ENCODE data around the gene PTBP2. TPM values are rescaled to one million over a fixed set of nuclear protein-coding genes. Genes with fewer than 3 reads are reported as not detected.

PTBP2 gene
- total and polyA plus RNA-seq, 10 of the 15 experiments (the other 5 are each of a cell fraction or from before 2014, with no cell fraction given), result 5.8 to 17.5 (median 11.1) TPM

GRCh38 chr1:96782856-96783255 lies 61.3 kb downstream of the PTBP2 start:
- CTCF ChIA-PET, result interaction anchor here (1.1 kb wide), 1 partner anchor 33 kb away, joined by 3 read pairs; no protein-coding TSS in a partner anchor
- H3K36me3 ChIP-seq (ENCODE audit: control insufficient read depth in 2 of 2, insufficient read depth in 2 of 2, low read length in 1 of 2), result peaks cover 0 to 12% of the 10 kb centered on the region in 2 experiments; a peak in 3 of 4 replicates
- no peaks in the 10 kb centered on the region for H3K9me3 ChIP-seq (replicated peaks; ENCODE audit: control insufficient read depth, insufficient read depth, low read length)
- no peaks in the 10 kb centered on the region for H3K27me3 ChIP-seq (replicated peaks in 1 of 2; ENCODE audit: control insufficient read depth in 2 of 2, insufficient read depth in 2 of 2, low read length in 1 of 2)
- RAD21 ChIA-PET (ENCODE audit: unreplicated experiment), result interaction anchor here (0.7 kb wide), 1 partner anchor 54 kb away, joined by 3 read pairs; no protein-coding TSS in a partner anchor
- no peak overlapping the region for H3K27ac ChIP-seq (ENCODE audit: control insufficient read depth, insufficient read depth)
- no peak overlapping the region for H3K4me2 ChIP-seq (ENCODE audit: control insufficient read depth, insufficient read depth)
- no peaks in the 10 kb centered on the region for H3K79me2 ChIP-seq (ENCODE audit: control insufficient read depth, insufficient read depth, low read length)
- DNase-seq (ENCODE audit: low read depth, low spot score) (no peak), ATAC-seq (no peak), FAIRE-seq (peak; percentile 47)
- H2AFZ ChIP-seq (ENCODE audit: control insufficient read depth, low read depth, low read length), result no peak overlapping the region
- intact Hi-C loops (cut with micrococcal nuclease; ENCODE audit: unreplicated experiment) (no loop called here), in situ Hi-C loops (cut with MboI) (no loop called here)
- H3K4me1 ChIP-seq (ENCODE audit: control insufficient read depth, insufficient read depth, low read length), result no peaks in the 10 kb centered on the region
- H3K4me3 ChIP-seq, result no peak overlapping the region
- no peak overlapping the region for H3K9ac ChIP-seq (ENCODE audit: control insufficient read depth, insufficient read depth, low read length)
- no peaks in the 10 kb centered on the region for H4K20me1 ChIP-seq (ENCODE audit: control insufficient read depth, insufficient read depth)
- SMC1A ChIA-PET (ENCODE audit: uncharacterized antibody, unreplicated experiment), result interaction anchor here (1.3 to 1.7 kb wide), 4 partner anchors 9 to 39 kb away, joined by 3 to 4 read pairs (median 3); no protein-coding TSS in a partner anchor
- POLR2A ChIA-PET, result interaction anchor here (0.8 kb wide), 1 partner anchor 15 kb away, joined by 3 read pairs; no protein-coding TSS in a partner anchor
- no TSS peak for BruUV-seq (replicated peaks)
- no peak for TF ChIP-seq HDAC2 (IDR thresholded peaks at IDR 0.05)
- no peak for TF ChIP-seq MYC (IDR thresholded peaks at IDR 0.05; ENCODE audit: insufficient read depth, insufficient read length, insufficient replicate concordance, low read length, severe bottlenecking)
- no peak for TF ChIP-seq FOXM1 (IDR thresholded peaks at IDR 0.05; ENCODE audit: low read depth, low read length)
- TF ChIP-seq SIN3A (IDR thresholded peaks at IDR 0.05; ENCODE audit: low read depth, low read length), result no peak
- TF ChIP-seq HCFC1 (IDR thresholded peaks at IDR 0.05; ENCODE audit: low read length), result no peak
- no peak for TF ChIP-seq HDGF (IDR thresholded peaks at IDR 0.05)
- TF ChIP-seq STAT3 (IDR thresholded peaks at IDR 0.05; ENCODE audit: low read depth, low read length), result no peak
- no peak for TF ChIP-seq ATF3 (IDR thresholded peaks at IDR 0.05; ENCODE audit: borderline replicate concordance, extremely low read depth, low read depth, low read length)
- no peak for TF ChIP-seq ESRRA (IDR thresholded peaks at IDR 0.05; ENCODE audit: low read length)
- TF ChIP-seq ZBTB33 (IDR thresholded peaks at IDR 0.05), result no peak
- TF ChIP-seq BCLAF1 (IDR thresholded peaks at IDR 0.05), result no peak
- TF ChIP-seq ZNF217 (IDR thresholded peaks at IDR 0.05), result no peak
- no peak for TF ChIP-seq BHLHE40 (IDR thresholded peaks at IDR 0.05; ENCODE audit: borderline replicate concordance in 1 of 2, low read depth in 2 of 2, low read length in 1 of 2)
